HepG2 (cell line): ENCODE data around the gene KIAA0825. TPM values are rescaled to one million over a fixed set of nuclear protein-coding genes. Genes with fewer than 3 reads are reported as not detected.

Experiments used
- ATAC-seq: fragments of 200-7000 bp; cut with Tn5 transposase; 3 replicates; pipeline ENCODE4 v1.9.1; 2020; ENCODE audit warnings: mild to moderate bottlenecking, moderate library complexity
- BruUV-seq: library from RNA; stranded (reverse); fragments of 400-500 nt; replicated peaks from 2 replicates; lab custom pipeline; 2021; lab: Mats Ljungman, UMichigan
- CTCF ChIA-PET: fragments of 300-600 bp; formaldehyde crosslinking; extraction: SDS; loops from one replicate; lab custom pipeline; 2021; ENCODE audit warnings: low total read pairs, inconsistent platforms, low intra/inter-chr PET ratio; lab: Yijun Ruan, JAX
- POLR2A ChIA-PET: fragments of 350-600 bp; sonication (Branson Sonifier 250); formaldehyde crosslinking; loops from one replicate; lab custom pipeline; 2020; ENCODE audit warnings: antibody characterized with exemption, inconsistent platforms; lab: Yijun Ruan, JAX
- DNase-seq: peaks from one replicate; pipeline ENCODE4 v3.0.0-alpha.2; 2015; ENCODE audit warnings: low spot score
- FAIRE-seq: peaks from 3 replicates; lab custom pipeline; 2011; peaks lifted over from hg19 to GRCh38; lab: Jason Lieb, UNC
- H2AFZ ChIP-seq: one replicate; pipeline ENCODE4 v1.6.1; 2011; ENCODE audit warnings: low read length, inconsistent platforms
- H3K27ac ChIP-seq: fragments of 300-600 bp; 3 replicates; pipeline ENCODE4 v1.8.0; 2011; ENCODE audit warnings: mixed run types, mild to moderate bottlenecking, mixed read lengths, low read length, inconsistent platforms; ENCODE audit not compliant: insufficient read depth; ENCODE audit errors: extremely low read length
- H3K27me3 ChIP-seq, 2 experiments: fragments of 200-600 bp in 1 of 2; 2 replicates in 1 of 2; 3 replicates in 1 of 2; pipeline versions ENCODE4 v1.6.0 to v1.8.0; 2011; ENCODE audit warnings: low read length in 2 of 2, mild to moderate bottlenecking in 2 of 2, moderate library complexity in 2 of 2, inconsistent platforms in 1 of 2; ENCODE audit not compliant: insufficient read depth in 2 of 2, control insufficient read depth in 1 of 2
- H3K36me3 ChIP-seq, 2 experiments: fragments of 200-600 bp in 1 of 2; replicated peaks in 1 of 2; 2 replicates in 1 of 2; 3 replicates in 1 of 2; pipeline versions ENCODE4 v1.5.1 to v1.8.0; 2011; ENCODE audit warnings: low read length in 2 of 2, inconsistent platforms in 1 of 2; ENCODE audit not compliant: insufficient read depth in 2 of 2, control insufficient read depth in 1 of 2
- H3K4me1 ChIP-seq: 2 replicates; pipeline ENCODE4 v1.5.1; 2012; ENCODE audit warnings: low read length, inconsistent platforms; ENCODE audit not compliant: insufficient read depth
- H3K4me2 ChIP-seq: 2 replicates; pipeline ENCODE4 v1.6.0; 2011; ENCODE audit warnings: low read depth, low read length, inconsistent platforms
- H3K4me3 ChIP-seq, 3 experiments: fragments of 200-600 bp in 1 of 3; sonication (generic), shearing (Covaris generic) in 1 of 3; replicated peaks in 1 of 3; 2 replicates each; pipeline ENCODE4 v1.5.1; 2011 to 2016; ENCODE audit warnings: low read length in 3 of 3, inconsistent platforms in 2 of 3, low read depth in 2 of 3, mild to moderate bottlenecking in 2 of 3, control low read depth in 1 of 3, mixed read lengths in 1 of 3; ENCODE audit not compliant: insufficient read depth in 1 of 3
- H3K79me2 ChIP-seq: one replicate; pipeline ENCODE4 v1.6.1; 2011; ENCODE audit warnings: low read length, inconsistent platforms; ENCODE audit not compliant: insufficient read depth
- H3K9ac ChIP-seq: 2 replicates; pipeline ENCODE4 v1.6.0; 2011; ENCODE audit warnings: mild to moderate bottlenecking, low read depth, low read length, inconsistent platforms; ENCODE audit not compliant: insufficient read depth
- H3K9me3 ChIP-seq: 2 replicates; pipeline ENCODE4 v1.5.1; 2012; ENCODE audit warnings: mild to moderate bottlenecking, low read length
- H4K20me1 ChIP-seq: 2 replicates; pipeline ENCODE4 v1.6.0; 2011; ENCODE audit warnings: inconsistent platforms, mild to moderate bottlenecking, low read length, moderate library complexity; ENCODE audit not compliant: insufficient read depth
- ATM ChIP-seq: fragments of 450-650 bp; IDR thresholded peaks from 2 replicates; pipeline ENCODE4 v1.7.1; 2017; ENCODE audit warnings: mild to moderate bottlenecking, borderline replicate concordance
- CEBPB ChIP-seq: IDR thresholded peaks from 2 replicates; pipeline ENCODE4 v1.6.1; 2011; ENCODE audit warnings: low read depth, low read length, improper control_type of control experiment, borderline replicate concordance
- CENPT ChIP-seq: sonication (generic); formaldehyde crosslinking; IDR thresholded peaks from 2 replicates; pipeline ENCODE4 v1.8.0; 2022; ENCODE audit warnings: low read depth, mild to moderate bottlenecking, moderate library complexity, missing genetic modification reagents
- CHD2 ChIP-seq: IDR thresholded peaks from 2 replicates; pipeline ENCODE4 v1.6.1; 2011; ENCODE audit warnings: low read depth, low read length, improper control_type of control experiment
- HCFC1 ChIP-seq: fragments of 150-350 bp; IDR thresholded peaks from 2 replicates; pipeline ENCODE4 v1.6.1; 2014; ENCODE audit warnings: low read depth, low read length
- MED1 ChIP-seq: sonication (generic); formaldehyde crosslinking; IDR thresholded peaks from 2 replicates; pipeline ENCODE4 v1.4.0; 2020; ENCODE audit warnings: missing genetic modification reagents
- PLRG1 ChIP-seq: fragments of 450-650 bp; conservative IDR thresholded peaks from 2 replicates; pipeline ENCODE4 v1.6.1; 2016
- POLR2AphosphoS5 ChIP-seq: IDR thresholded peaks from 2 replicates; pipeline ENCODE4 v1.6.1; 2012; ENCODE audit warnings: low read depth, low read length
- STAT5B ChIP-seq: sonication (generic); formaldehyde crosslinking; IDR thresholded peaks from 2 replicates; pipeline ENCODE4 v1.4.0; 2020; ENCODE audit warnings: missing genetic modification reagents
- THAP8 ChIP-seq: sonication (generic); formaldehyde crosslinking; IDR thresholded peaks from 2 replicates; pipeline ENCODE4 v1.5.1; 2020; ENCODE audit warnings: missing genetic modification reagents, mild to moderate bottlenecking, borderline replicate concordance
- ZFP82 ChIP-seq: sonication (generic); formaldehyde crosslinking; IDR thresholded peaks from 2 replicates; pipeline ENCODE4 v1.5.1; 2020; ENCODE audit warnings: mild to moderate bottlenecking, missing genetic modification reagents, borderline replicate concordance
- ZMAT5 ChIP-seq: sonication (generic); formaldehyde crosslinking; IDR thresholded peaks from 2 replicates; pipeline ENCODE4 v1.5.0; 2020; ENCODE audit warnings: mild to moderate bottlenecking, low read depth, missing genetic modification reagents, borderline replicate concordance
- ZNF558 ChIP-seq: sonication (generic); formaldehyde crosslinking; IDR thresholded peaks from 2 replicates; pipeline ENCODE4 v1.9.0; 2022; ENCODE audit warnings: mild to moderate bottlenecking, missing genetic modification reagents, borderline replicate concordance
- WGBS: methylation state at CpG from one replicate; pipeline ENCODE4 v1.1.6; 2017; ENCODE audit warnings: low lambda C conversion rate; 5-methylcytosine and 5-hydroxymethylcytosine counted together
- in situ Hi-C: cut with HindIII; loops from 2 replicates; pipeline ENCODE4 v1.10.0; 2017; ENCODE audit warnings: low pct_unique_long_range_greater_than_20kb; ENCODE audit not compliant: extremely low pct_ligation_motif_present
- intact Hi-C: fragments of 100-400 bp; cut with micrococcal nuclease; formaldehyde crosslinking; loops from one replicate; pipeline ENCODE4 v1.10.0; 2022; ENCODE audit not compliant: unreplicated experiment
- polyA plus RNA-seq, 8 experiments: library from polyadenylated mRNA; depleted of rRNA in 3 of 8; stranded (reverse) in 7 of 8; unstranded in 1 of 8; fragments of >200 nt; fragmentation: Illumina TruSeq in 4 of 8; extraction: Trizol in 4 of 8; gene quantifications; 2 replicates each; pipeline versions ENCODE4 v1.2.1 to v1.2.3, GENCODE V29; 2011 to 2016; ENCODE audit warnings: low read depth in 4 of 8, missing spikeins in 1 of 8, mixed read lengths in 1 of 8; ENCODE audit not compliant: insufficient read depth in 1 of 8
- total RNA-seq, 5 experiments: library from RNA; depleted of rRNA; stranded (reverse); fragments of >200 nt; fragmentation: Illumina TruSeq; extraction: Trizol; gene quantifications; 2 replicates each; pipeline ENCODE4 v1.2.3, GENCODE V29; 2016; ENCODE audit warnings: low read depth in 1 of 5

Gene KIAA0825
- total and polyA plus RNA-seq, 2 of the 13 experiments (the other 11 are each of a cell fraction or from before 2014, with no cell fraction given) = 0.05 to 0.51 TPM

GRCh38 chr5:94498199-94498598, 120.2 kb downstream of the KIAA0825 start:
- Histone ChIP-seq H3K79me2 (no peaks in the 10 kb centered on the region), H3K27me3 (no peaks in the 10 kb centered on the region)

DNA sequence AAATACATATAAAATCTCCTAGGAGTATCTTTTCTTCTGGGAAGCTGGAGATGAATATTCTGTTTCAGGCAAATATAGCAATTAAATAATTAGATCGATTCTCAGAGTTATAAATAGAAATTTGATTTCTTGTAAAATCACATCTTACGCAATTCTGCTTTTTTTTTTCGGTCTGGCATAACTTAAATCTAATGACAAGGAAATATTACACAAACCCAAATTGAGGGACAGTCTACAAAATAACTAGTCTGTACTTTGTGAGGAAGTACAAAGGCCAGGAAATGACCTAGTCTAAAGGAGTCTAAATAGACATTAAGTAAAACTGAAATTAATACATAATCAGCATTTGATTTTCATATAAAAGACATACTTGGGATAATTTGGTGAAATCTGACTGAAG, 133.3 kb downstream of the KIAA0825 start:
- no TSS peak for BruUV-seq
- Histone ChIP-seq H3K9ac (no peak overlapping the region), H3K4me2 (no peak overlapping the region), H3K9me3 (no peaks in the 10 kb centered on the region), H4K20me1 (no peaks in the 10 kb centered on the region), H3K27me3 (no peaks in the 10 kb centered on the region), H3K4me1 (no peaks in the 10 kb centered on the region), H3K27ac (no peak overlapping the region), H3K36me3 (no peaks in the 10 kb centered on the region), H2AFZ (no peak overlapping the region), H3K4me3 (no peak overlapping the region), H3K79me2 (no peaks in the 10 kb centered on the region)
- in situ Hi-C loops (no loop called here), intact Hi-C loops (no loop called here)
- TF ChIP-seq ZNF558 (CRISPR knock-in tag) = no peak
- TF ChIP-seq CEBPB = peak; percentile 32; the same call in 1 of the 2 replicates
- ChIA-PET POLR2A (no interaction called here), CTCF (no interaction called here)
- FAIRE-seq (no peak), DNase-seq (no peak), ATAC-seq (no peak)
- WGBS = 18% methylated on average over 3 of the region's 3 CpGs

More at GRCh38 chr5:94498199-94498598, 120.2 kb downstream of the KIAA0825 start:
- Histone ChIP-seq H3K9me3 (no peaks in the 10 kb centered on the region), H4K20me1 (no peaks in the 10 kb centered on the region), H3K4me2 (no peak overlapping the region), H3K4me1 (no peaks in the 10 kb centered on the region), H3K27ac (no peak overlapping the region), H3K4me3 (no peak overlapping the region), H3K36me3 (no peaks in the 10 kb centered on the region), H2AFZ (no peak overlapping the region), H3K9ac (no peak overlapping the region)
- ATAC-seq (no peak), DNase-seq (no peak), FAIRE-seq (no peak)
- CTCF ChIA-PET = no interaction called here
- in situ Hi-C loops = no loop called here
- POLR2A ChIA-PET = no interaction called here
- TF ChIP-seq HCFC1 = no peak
- no peak for TF ChIP-seq PLRG1
- TF ChIP-seq ATM = no peak
- TF ChIP-seq CENPT (CRISPR knock-in tag) = no peak
- TF ChIP-seq THAP8 (CRISPR knock-in tag) = no peak
- no peak for TF ChIP-seq MED1 (CRISPR knock-in tag)
- no peak for TF ChIP-seq POLR2AphosphoS5
- TF ChIP-seq STAT5B (CRISPR knock-in tag) = no peak
- TF ChIP-seq ZFP82 (CRISPR knock-in tag) = no peak
- TF ChIP-seq CHD2 = no peak
- no peak for TF ChIP-seq ZMAT5 (CRISPR knock-in tag)
- BruUV-seq = no TSS peak
- intact Hi-C loops = no loop called here
